Inferior parietal cortex (tissue), 1 donor: ENCODE data around the gene ADAMTS5.
A peak's percentile ranks its signal among the peaks of the same experiment; 100 is the strongest.

Experiments used
- DNase-seq: peaks from one replicate; pipeline ENCODE4 v3.0.0-alpha.2; 2016; ENCODE audit errors: extremely low spot score

ADAMTS5 gene

DNA sequence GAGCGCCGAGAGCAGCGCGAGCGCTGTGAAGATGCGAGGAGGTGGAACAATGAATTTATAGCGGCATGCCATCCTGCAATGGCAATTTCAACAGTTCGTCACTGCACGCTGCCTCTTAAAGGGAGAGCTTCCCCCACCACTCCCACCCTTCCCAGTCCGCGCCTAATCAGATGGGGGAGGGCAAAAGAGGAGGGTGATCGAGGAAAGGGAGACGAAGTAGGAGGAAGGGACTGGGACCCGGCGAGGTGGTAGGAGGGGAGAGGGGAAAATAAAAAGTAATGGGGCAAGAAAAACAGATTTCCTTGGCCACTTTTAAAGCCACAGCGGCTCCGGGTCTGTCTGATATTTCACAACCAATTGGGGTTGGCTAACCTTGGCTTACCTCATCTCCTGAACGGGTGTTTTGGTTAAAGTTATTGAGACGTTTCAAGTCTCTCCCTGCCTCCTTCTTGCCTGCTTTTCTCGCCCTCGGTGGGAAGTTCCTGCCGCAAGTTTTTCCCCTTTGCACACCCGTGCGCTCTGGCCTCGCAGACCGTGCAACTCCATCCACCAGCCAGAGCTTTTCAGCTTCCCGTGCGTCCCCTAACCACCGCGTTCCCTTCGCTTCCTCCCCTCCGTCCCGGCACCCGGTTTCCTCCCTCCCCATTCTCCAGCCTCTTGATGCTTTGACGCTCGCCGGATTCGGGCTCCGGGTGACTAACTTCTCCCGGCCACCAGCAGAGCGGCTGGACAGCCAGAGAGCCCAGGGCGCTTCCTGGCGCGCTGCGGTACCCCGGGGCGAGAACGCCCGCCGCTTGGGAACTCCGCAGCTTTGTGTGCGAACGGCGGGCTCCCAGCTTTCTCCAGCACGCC lies at the start of gene ADAMTS5:
ADAMTS5 (minus strand) TSS at position 27 of the 852 bp plus-strand sequence. CDS start 697 bp downstream, outside the sequence.
- no peak for DNase-seq

DNA sequence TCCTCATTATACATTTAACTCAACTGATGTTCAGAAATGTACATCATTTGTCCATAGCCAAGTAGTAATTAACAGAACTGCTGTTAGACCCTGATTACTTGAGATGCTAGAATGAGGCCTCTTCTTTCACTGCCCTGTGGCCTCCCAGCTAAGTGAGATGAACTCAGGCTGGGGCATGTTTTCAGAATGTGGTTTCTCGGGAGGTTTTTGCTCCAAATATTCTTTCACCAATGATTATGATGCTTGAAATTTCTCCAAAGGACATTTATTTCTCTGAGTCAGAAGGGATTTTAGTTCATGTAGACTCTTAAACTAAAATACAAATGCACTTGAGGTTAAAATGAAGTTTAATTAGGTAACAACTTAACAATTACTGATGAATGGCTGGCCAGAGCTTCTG lies 34.6 kb upstream of the ADAMTS5 start:
- no peak for DNase-seq

DNA sequence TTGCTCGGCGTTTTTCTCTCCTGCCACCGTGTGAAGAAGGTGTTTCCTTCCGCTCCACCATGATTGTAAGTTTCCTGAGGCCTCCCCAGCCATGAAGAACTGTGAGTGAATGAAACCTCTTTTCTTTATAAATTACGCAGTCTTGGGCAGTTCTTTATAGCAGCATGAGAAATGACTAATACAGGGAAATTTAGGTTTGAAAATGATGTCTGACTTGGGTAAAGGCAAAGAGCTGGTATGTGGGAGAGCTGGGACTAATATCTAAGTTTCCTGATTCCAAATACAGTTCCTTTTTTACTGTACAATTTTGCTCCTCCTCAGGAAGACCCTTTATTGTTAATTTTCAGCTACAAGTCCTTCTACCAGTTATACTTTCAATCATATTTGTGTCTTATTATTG lies 16.7 kb upstream of the ADAMTS5 start:
- no peak for DNase-seq

DNA sequence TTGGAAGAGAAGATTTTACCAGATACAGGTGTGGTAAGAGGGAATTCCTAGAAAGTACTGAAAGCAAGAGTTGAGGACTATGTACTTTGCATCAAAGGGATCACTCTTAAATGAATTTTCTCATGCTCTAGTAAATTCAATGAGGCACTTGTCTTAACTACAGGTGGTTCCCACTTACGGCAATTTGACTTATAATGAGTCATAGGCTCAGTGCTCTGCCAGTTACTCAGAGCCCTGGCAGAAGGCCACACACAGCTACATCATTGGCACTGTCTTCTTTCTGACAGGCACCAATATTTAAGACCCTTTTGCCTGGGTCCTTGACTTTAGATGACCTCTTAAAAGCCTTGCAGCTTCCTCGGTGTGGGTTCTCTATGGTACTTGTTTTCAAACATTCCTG lies 15.9 kb upstream of the ADAMTS5 start:
- DNase-seq, result no peak

DNA sequence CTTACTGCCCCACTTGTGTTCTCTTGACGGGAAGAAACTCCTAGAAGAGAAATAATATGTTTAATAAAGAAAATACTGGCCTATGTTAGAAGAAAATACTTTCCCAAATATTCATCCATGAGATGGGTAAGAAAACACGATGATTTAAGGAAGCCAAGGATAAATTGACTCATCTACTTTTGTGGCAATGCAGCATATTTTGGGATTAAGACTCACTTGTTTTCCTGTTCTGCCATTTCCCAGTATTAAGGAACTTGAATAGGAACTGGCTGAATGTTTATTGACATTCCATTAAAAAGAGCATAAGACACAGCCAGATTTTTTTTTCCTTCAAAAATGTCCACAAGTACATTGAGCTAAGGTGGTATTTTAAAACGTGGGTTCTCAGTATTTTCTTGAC lies 10.9 kb upstream of the ADAMTS5 start:
- no peak for DNase-seq

DNA sequence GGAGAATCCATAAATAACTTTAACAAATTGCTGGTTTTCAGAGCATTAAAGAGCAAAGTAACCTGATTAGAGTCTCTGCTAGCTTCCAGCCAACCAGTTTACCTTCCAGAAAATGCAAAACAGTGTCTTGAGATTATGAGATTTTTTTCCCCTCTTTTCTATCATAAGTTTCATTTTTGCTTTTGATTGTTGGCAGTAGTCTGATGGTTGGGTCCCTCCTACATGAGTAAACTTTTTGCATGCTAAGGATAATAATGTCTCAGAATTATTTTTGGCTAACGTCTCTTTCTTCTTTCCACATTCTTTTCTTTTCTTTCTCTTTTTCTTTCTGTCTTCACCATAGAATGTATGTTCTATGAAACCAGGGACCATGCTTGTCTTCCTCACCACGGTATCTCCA lies 6.3 kb upstream of the ADAMTS5 start:
- no peak for DNase-seq

DNA sequence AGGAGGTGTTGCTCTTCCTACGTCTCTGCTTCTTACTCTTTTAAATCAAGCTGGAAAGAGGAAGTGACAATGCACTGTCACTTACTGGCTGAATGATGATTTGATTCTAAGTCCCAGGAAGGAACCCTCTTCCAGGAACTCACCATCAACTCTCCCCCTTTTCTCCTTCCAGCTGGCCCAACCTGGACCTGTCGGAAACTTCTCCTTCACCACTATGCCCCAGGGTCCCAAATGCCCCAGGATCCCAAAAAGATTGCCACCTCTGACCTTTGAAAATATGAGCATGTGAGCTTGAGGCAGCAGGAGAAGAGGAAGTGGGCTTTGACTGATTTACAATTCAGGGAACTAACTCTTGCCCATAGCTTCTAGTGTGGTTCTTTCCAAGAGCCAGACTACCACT lies 5.3 kb upstream of the ADAMTS5 start:
- no peak for DNase-seq

DNA sequence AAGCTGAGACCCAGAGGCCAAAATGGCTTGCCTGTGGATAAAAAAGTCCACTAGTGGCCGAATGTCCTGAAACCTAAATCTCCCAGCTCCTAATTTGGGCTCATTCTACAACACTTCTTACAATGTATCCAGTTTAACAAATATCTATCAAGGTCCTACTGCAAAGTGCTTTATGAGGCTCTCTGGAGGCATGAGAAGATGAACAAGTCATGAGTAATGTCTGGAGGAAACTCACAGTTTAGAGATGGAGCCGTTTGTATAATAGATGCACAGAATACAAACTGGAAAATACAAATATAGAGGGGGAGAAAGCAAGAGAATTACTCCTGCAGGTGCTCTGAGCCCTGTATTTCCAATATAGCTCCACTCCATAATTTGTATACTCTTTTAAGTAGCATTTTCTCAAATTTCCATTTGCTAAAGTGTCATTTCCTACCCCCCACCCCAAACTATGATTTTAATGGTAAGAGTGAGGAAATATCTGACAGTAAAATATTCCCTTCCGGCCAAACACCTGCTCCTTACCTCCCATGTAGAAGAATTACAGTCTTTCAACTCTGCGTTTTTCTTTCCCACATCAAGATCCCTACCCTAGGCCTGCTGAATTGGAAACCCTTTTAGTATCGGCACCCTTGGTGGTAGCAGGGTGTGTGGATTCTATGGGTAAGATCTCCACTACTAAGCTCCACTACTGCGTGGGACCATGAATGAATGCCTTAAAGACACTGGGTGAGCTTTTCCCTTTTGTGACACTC lies 3.3 kb upstream of the ADAMTS5 start:
- no peak for DNase-seq

DNA sequence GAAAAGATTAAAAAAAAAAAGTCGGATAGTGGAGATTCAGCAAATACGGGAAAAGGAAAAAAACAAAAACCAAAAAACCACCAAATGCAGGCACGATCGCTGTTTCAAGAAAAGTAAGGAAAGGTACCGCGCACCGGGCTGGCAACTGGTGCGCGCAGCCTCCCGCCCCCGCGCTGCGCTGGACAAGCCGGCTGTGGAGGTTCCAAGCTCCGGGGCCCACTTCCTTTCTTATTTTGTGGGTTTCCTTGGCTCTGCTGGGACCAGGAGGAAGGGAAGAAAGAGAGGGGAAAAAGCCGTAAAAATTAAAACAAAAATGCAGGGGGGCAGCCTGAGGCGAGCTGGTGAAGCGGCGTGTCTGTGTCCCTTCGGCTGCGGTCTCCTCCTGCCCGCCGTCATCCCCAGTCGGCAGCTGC lies 233 bp downstream of the ADAMTS5 start:
- no peak for DNase-seq

DNA sequence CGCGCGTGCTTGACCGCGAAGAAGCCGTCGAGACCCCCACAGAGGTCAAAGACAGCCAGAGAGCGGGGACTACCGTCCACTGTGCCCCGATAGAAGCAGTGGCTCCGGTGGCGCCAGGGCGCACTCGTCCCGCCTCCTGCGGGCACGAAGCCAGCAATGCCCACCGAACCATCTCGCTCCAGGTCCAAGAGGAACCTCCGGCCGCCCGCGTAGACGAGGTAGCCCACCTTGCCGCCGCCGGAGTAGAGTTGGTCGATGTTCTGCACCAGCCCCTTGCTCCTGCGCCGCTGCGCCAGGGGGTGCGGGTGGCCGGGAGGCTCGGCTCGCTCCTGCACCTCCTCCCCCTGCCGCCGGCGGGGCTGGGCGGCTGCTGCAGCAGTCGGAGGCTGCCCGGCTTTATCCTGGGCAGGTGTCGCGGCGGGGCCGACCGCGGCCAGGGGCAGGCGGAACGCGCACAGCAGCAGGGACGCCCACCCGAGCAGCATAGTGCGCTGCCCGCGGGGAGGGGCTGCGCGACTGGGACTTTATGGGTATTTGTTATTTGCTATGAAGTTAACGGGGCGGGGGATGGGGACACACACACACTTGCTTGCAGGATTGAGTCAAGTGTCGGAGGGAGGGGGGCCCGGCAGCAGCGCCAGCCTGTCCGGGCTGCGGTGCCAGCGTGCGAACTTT lies 844 bp downstream of the ADAMTS5 start:
- DNase-seq, result no peak

DNA sequence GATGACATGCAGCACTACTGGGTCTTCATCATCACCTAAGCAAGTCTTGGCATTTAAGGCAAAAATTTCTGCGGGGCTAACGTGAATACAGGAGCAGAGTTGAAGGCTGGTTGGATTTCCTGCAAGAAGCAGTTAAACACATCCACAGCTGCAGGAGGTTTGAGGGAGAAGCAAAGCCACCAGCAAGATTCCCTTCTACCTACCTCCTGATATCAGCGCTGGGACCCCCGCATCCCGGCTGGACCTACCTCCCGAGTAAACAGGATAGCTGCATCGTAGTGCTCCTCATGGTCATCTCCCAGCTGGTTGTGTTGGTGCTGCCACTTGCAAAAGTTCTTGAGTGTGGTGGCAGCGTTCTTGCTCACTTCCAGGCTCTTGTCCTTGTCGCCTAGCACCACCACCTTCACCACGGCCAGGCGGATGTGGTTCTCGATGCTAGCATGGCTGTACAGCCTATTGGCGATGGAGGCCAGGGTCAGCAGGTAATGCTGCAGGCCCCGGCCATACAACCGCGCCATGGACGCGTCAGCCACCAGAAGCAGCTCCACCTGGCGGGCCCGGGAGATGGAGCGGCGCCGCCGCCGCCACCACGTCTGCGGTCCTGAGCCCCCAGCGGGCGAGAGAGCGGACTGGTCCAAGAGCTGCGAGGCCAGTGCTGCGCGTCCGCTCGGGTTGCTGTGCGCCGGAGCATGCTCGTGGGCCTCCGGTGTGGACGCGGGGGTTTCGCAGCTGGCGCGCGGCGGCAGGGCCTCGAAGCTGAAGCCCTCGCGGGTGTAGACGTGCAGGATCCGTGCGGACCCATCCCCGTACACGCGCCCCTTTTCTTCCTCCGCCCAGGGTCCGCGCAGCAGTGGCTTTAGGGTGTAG lies 1.6 kb downstream of the ADAMTS5 start:
- DNase-seq, result no peak

DNA sequence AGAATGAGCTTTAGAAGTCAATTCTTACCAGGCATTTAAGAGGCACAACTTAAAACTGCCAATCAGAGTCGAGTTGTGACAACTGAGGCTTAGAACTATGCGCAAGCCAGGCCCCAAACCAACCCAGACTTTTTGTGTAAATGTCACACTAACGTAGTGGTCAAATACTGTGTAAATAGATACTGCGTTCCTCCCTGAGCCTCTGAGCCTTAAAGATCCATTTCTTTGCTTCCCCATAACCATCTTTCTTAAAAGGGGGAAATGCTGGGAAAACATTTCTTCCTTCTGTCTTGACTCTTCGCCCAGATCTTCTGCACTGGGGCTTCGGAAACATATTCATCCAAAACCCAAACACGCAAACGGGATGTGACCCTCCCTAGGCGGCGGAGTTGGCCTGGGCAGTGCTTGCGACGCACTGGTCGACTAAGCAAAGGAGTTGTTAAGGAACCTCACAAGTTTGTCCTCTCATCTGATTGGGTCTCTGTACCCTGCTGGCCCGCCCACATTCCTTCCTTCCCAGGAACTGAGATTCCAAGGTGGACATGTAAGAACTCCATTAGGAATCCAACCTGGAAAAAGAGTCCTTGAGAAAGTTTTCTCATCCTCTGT lies 2.6 kb downstream of the ADAMTS5 start:
- no peak for DNase-seq

DNA sequence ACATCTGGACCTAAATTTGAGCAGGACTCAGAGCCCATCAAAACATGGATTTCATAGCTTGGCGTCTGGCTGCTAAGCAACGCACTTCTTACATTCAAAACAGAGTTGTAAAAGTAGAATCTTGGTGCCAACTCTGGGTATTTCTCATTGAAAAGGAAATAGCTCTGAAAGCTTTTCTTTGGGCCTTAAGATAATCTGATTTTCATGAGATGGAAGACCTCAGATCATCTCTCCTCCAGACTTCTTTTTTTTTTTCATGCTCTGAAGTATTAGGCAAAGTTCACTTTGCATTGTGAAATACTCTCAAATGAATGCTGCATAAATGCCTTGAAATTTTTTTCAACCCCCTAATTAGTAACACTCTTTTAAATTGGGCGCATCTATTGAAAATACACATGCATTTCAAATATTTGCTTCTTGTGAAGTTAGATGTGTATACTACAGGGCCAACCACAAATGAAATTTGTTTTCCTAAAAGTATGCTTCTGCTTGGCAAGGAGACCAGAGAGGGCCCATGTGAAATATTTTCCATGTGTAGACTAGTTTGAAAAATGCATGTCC lies 4.2 kb downstream of the ADAMTS5 start:
- DNase-seq, result no peak

DNA sequence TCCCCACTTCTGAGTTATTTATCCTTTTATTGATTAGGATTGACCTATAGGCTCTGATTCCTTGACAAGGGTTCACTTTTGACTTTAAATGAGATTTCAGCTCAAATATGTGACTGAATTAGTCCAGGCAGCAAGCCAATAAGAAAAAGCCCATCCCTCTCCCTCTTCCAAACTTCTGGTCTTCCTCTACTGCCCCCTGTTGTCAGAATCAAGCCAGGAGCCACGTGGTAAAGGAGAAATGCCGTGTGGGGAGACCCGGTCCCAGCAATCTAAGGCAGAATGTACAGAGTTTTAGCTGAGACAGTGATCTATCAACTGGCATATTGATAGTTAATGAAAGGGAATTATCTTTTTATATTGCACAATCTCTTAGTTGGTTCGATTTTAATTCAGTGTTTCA lies 5.2 kb downstream of the ADAMTS5 start:
- no peak for DNase-seq

DNA sequence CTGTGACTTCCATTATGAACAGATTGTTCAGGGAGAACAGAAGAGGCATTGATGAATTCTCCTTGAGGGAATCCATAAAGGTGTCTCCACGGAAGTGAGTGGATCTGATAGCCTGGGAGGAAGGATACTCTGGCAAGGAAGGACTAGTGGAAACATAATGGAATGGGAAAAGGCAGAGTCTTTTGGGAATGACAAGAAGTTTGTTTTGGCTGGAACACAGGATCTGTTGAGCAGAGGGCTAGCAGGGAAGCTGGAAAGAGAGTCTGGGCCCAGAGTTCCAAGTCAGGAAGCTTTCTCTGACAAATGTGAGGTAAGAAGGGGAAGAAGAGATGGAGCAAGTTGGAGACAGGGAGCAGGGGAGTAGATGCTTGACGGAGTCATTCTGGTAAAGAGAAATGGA lies 8.1 kb downstream of the ADAMTS5 start:
- no peak for DNase-seq

DNA sequence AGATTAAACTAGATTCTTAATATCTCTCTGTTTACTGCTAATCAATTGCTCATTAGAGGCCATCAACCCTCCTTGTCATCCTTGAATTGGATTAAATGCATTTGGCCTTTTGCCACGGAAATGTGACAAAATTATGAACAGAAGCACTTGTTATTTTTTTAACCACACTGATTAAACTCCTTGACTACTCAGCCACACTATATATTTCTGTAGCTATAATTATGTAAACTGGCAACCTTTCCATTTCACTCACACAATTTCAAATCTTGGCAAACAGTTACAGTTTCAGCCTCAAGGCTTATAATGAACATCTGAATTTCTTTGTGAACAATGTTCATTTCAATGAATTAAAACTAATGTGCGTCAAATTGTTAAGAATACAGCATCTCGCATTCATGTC lies 10.1 kb downstream of the ADAMTS5 start:
- DNase-seq, result no peak

DNA sequence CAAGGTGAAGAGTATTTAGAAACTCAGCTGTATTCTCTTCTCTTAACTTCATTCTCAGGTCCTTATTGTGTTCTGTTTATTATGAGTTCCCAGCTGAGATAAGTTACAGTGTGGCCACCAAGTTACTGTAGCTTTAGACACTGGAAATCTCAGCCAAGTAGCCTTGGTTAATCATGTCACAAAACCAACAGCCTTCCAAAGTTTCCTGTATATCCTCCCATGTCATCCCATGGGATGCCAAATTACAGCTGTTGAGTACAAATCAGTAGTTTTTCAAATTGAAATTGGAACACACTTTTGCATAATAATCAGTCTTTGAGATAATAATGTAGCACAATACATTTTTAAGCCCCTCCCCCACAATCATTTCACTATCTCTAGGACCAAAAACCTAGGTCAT lies 10.7 kb downstream of the ADAMTS5 start:
- DNase-seq, result no peak

DNA sequence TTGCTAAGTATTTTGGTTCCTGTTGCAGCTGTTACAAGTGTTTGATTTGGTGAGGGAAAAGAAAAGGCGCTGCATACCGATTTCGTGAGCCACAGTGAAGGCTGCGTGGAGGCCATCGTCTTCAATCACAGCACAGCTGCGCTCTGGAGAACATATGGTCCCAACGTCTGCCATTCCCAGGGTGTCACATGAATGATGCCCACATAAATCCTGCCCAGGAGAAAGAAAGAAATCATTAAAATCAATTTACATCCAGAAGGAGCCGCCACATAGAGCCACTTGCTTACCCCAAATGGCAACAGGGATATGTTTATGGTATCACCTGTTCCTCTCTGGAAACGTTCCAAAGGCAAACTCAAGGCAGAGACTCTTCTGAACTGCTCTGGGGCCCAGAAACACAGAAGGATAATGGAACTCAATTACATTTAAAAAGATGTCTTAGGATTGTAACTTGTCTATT lies 12.2 kb downstream of the ADAMTS5 start:
- peak; percentile 17 for DNase-seq

DNA sequence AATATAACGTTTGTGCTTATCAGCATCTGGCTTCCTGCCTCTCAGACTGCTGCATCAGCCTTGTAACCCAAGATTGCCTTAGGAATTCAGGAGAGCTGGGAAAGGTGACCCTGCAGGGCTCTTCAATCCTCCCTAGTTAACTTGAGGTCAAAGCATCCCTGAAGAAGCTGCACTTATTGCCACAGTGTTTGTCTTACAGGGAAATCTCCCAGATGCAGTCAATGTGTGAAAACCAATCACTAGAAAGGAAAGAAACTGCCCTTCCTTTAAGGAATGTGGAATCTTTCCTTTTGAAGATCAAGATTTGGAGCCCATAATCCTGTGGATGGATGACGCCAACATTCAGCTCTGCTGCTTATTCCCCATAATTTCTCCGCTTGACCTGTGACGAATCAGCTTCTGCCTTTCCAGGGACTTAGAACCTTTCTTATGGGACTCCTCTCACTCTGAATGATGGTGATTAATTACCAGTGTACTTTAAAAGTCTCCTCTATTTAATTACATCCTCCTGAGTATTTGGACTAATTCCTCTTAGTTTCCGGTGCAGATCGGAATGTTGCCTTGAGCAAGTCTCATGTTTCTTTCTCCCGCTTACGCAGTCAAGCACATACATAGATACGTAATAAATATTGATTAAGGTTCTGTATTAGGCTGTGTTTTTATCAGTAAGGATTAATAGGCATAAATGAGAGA lies 14.4 kb downstream of the ADAMTS5 start:
- no peak for DNase-seq

DNA sequence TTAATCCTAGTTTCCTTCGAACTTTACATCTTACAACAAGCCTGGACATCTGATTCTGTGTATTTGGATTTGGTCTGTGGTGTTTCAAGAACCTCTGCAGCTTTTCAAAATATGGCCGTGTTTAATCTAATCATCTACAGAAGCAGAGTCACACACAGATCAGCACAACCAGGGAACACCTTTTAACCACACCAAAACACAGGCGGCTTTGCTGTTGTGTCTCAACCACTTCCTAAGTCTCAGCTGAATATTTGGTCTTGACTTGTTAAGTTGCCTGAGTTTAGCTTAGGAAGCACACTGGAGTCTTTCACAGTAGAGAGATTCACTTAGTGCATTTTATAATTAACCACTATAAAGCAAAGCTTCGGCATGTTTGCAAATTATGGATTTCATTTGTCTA lies 17.1 kb downstream of the ADAMTS5 start:
- DNase-seq, result no peak
